Smooth muscle cell (in vitro differentiated cells): ENCODE results near the gene CDS1. TPM values are rescaled to one million over a fixed set of nuclear protein-coding genes. Genes with fewer than 3 reads are reported as not detected.

Experiments used
- DNase-seq: peaks from one replicate; lab custom pipeline; 2025; ENCODE audit not compliant: unreplicated experiment; lab: John Stamatoyannopoulos, UW
- H2AFZ ChIP-seq: fragments of 200-600 bp; sonication (generic); 2 replicates; pipeline ENCODE4 v1.6.0; 2016; ENCODE audit warnings: antibody characterized with exemption, low read depth, mild to moderate bottlenecking
- H3F3A ChIP-seq: fragments of 200-600 bp; sonication (generic); 2 replicates; pipeline ENCODE4 v1.6.0; 2017; ENCODE audit warnings: antibody characterized with exemption, low read depth
- H3K27ac ChIP-seq: fragments of 200-600 bp; sonication (generic); 2 replicates; pipeline ENCODE4 v1.5.1; 2016; ENCODE audit warnings: low read depth, mild to moderate bottlenecking
- H3K27me3 ChIP-seq: fragments of 200-600 bp; sonication (generic); 2 replicates; pipeline ENCODE4 v1.6.1; 2016; ENCODE audit warnings: low read depth, mild to moderate bottlenecking
- H3K36me3 ChIP-seq: fragments of 200-600 bp; sonication (generic); 2 replicates; pipeline ENCODE4 v1.5.1; 2016; ENCODE audit warnings: low read depth
- H3K4me1 ChIP-seq: fragments of 200-600 bp; sonication (generic); 2 replicates; pipeline ENCODE4 v1.5.1; 2016; ENCODE audit warnings: low read depth
- H3K4me2 ChIP-seq: fragments of 200-600 bp; sonication (generic); 2 replicates; pipeline ENCODE4 v1.6.0; 2016; ENCODE audit warnings: mild to moderate bottlenecking
- H3K4me3 ChIP-seq: fragments of 200-600 bp; sonication (generic); 2 replicates; pipeline ENCODE4 v1.5.1; 2016; ENCODE audit warnings: mild to moderate bottlenecking
- H3K79me2 ChIP-seq: fragments of 200-600 bp; sonication (generic); 2 replicates; pipeline ENCODE4 v1.6.0; 2016; ENCODE audit warnings: low read depth, mild to moderate bottlenecking
- H3K9ac ChIP-seq: fragments of 200-600 bp; sonication (generic); 2 replicates; pipeline ENCODE4 v1.6.0; 2016; ENCODE audit warnings: low read depth
- H3K9me3 ChIP-seq: fragments of 200-600 bp; sonication (generic); replicated peaks from 2 replicates; pipeline ENCODE4 v1.5.1; 2016; ENCODE audit warnings: low read depth
- H4K20me1 ChIP-seq: fragments of 200-600 bp; sonication (generic); 2 replicates; pipeline ENCODE4 v1.6.0; 2016; ENCODE audit warnings: low read depth
- WGBS: methylation state at CpG from one replicate; pipeline ENCODE4 v1.1.7; 2016; ENCODE audit warnings: low lambda C conversion rate; 5-methylcytosine and 5-hydroxymethylcytosine counted together
- polyA plus RNA-seq: library from polyadenylated mRNA; unstranded; fragments of >200 nt; fragmentation: Nextera tagmentation; extraction: Ambion mirVana; gene quantifications from 2 replicates; pipeline ENCODE4 v1.2.1, GENCODE V29; 2016
- total RNA-seq: library from RNA; depleted of rRNA; stranded (reverse); fragments of >200 nt; gene quantifications from 2 replicates; pipeline ENCODE4 v1.2.3, GENCODE V29; 2014
- TF ChIP-seq, protein P1 (sequence below): fragments of 200-600 bp; sonication (generic); IDR thresholded peaks from 2 replicates; pipeline ENCODE4 v1.5.1; 2017; ENCODE audit warnings: borderline replicate concordance, mild to moderate bottlenecking, antibody characterized with exemption; ENCODE audit not compliant: insufficient read depth, poor library complexity, severe bottlenecking

CDS1 gene
- total and polyA plus RNA-seq, 2 experiments from 2014 or later, result 2.1 to 15.2 TPM

DNA sequence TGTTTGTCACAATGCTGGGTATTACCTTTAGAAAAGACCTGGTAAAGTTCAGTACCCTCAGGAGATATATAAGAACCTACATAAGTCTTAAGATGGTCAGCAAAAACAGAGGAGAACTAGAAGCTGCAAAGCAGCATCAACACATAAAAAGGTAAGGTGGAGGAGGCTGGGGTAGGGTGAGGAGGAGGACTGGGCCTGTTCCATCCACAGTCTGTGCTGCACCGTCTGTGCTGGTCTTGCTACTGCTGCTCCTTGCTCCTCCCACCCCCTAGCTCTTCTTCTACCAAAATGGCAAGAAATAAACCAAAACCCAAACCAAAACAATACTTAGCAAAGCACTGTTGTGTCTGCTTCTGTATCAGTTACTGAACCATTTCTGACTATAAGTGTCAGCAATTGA lies 102.2 kb downstream of the CDS1 start:
- no peak overlapping the region for H3K27ac ChIP-seq
- no peak for DNase-seq
- no peaks in the 10 kb centered on the region for H4K20me1 ChIP-seq
- H3K27me3 ChIP-seq, result no peaks in the 10 kb centered on the region
- H3K79me2 ChIP-seq, result no peaks in the 10 kb centered on the region
- no peak overlapping the region for H2AFZ ChIP-seq
- peaks cover 9% of the 10 kb centered on the region for H3F3A ChIP-seq
- no peak overlapping the region for H3K9ac ChIP-seq
- TF ChIP-seq, protein P1, sequence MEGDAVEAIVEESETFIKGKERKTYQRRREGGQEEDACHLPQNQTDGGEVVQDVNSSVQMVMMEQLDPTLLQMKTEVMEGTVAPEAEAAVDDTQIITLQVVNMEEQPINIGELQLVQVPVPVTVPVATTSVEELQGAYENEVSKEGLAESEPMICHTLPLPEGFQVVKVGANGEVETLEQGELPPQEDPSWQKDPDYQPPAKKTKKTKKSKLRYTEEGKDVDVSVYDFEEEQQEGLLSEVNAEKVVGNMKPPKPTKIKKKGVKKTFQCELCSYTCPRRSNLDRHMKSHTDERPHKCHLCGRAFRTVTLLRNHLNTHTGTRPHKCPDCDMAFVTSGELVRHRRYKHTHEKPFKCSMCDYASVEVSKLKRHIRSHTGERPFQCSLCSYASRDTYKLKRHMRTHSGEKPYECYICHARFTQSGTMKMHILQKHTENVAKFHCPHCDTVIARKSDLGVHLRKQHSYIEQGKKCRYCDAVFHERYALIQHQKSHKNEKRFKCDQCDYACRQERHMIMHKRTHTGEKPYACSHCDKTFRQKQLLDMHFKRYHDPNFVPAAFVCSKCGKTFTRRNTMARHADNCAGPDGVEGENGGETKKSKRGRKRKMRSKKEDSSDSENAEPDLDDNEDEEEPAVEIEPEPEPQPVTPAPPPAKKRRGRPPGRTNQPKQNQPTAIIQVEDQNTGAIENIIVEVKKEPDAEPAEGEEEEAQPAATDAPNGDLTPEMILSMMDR, result no peak
- H3K9me3 ChIP-seq, result no peaks in the 10 kb centered on the region
- 91% methylated on average over 1 of the region's 1 CpG for WGBS
- H3K4me1 ChIP-seq, result peaks cover 12% of the 10 kb centered on the region
- no peak overlapping the region for H3K4me3 ChIP-seq
- no peaks in the 10 kb centered on the region for H3K36me3 ChIP-seq
- no peak overlapping the region for H3K4me2 ChIP-seq

DNA sequence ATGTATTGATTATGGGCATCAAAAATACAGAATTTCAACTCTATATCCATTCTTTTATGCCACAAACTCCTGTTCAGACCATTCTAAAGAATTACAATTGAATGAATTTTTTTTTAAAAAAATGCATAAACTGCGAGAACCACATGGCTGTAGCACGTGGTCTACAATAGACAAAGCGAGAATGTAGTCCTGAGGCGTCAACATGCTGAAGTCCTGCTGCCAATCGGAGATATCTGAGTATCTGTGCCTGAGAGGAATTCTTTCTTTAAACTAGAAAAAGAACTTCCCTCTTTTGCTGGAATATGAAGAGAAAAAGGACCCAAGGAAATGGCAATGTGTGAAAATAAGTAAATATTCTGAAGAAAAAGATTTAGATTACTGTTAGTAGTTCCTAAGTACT lies 105.7 kb downstream of the CDS1 start:
- TF ChIP-seq, protein P1, result no peak
- Histone ChIP-seq H3F3A (peaks cover 19% of the 10 kb centered on the region), H3K9me3 (no peaks in the 10 kb centered on the region), H3K27ac (peak overlapping the region; percentile 8), H2AFZ (no peak overlapping the region), H3K4me3 (no peak overlapping the region), H3K4me1 (peaks cover 3% of the 10 kb centered on the region), H3K79me2 (no peaks in the 10 kb centered on the region), H3K9ac (no peak overlapping the region), H3K27me3 (no peaks in the 10 kb centered on the region), H4K20me1 (no peaks in the 10 kb centered on the region), H3K36me3 (no peaks in the 10 kb centered on the region), H3K4me2 (no peak overlapping the region)
- DNase-seq, result no peak
- 98% methylated on average over 5 of the region's 5 CpGs for WGBS

DNA sequence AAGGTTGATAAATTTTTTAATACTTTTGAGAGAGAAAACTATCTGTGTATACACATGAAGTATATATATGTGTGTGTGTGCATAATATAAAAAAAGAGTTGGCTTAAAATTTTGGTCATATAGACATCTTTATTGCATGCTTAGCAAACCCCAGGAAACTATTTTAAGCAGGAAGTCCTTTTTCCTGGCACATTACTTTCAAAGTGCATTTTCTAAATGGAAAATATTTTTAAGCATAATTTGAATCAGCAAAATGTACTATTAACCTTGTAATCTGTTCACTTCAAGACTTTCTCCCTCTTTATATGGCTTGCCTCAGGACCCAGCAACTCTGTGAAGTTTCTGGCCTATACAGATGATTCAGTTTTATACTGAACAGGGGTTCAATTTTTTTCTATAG lies 106.3 kb downstream of the CDS1 start:
- Histone ChIP-seq H2AFZ (no peak overlapping the region), H3K4me1 (peaks cover 3% of the 10 kb centered on the region), H4K20me1 (no peaks in the 10 kb centered on the region), H3K9me3 (no peaks in the 10 kb centered on the region), H3F3A (peaks cover 19% of the 10 kb centered on the region), H3K9ac (no peak overlapping the region), H3K79me2 (no peaks in the 10 kb centered on the region), H3K27ac (peak overlapping the region; percentile 73), H3K4me3 (no peak overlapping the region), H3K4me2 (no peak overlapping the region), H3K36me3 (no peaks in the 10 kb centered on the region), H3K27me3 (no peaks in the 10 kb centered on the region)
- DNase-seq, result no peak
- TF ChIP-seq, protein P1, result no peak

DNA sequence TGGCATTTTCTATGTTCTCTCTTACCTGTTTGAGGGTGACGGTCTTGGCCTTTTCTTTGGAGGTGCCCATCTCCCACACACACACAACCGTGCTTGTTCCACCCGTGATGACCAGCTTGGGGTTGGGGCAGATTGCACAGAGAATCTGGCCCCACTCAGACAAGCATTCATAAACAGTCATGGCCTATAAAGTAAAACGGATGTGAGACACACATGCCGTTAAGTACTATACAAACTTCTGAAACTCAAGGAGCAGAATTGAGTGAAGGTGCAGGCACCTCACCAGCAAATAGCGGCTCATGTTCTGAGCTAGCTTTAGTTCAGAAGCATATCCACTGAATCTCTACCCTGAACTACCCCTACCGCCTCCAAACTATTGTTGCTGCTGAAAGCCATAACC lies 107.6 kb downstream of the CDS1 start:
- H3K4me3 ChIP-seq, result no peak overlapping the region
- no peaks in the 10 kb centered on the region for H3K9me3 ChIP-seq
- no peak overlapping the region for H2AFZ ChIP-seq
- H3K27ac ChIP-seq, result peak overlapping the region; percentile 73
- no peaks in the 10 kb centered on the region for H3K27me3 ChIP-seq
- no peaks in the 10 kb centered on the region for H3K79me2 ChIP-seq
- peaks cover 19% of the 10 kb centered on the region for H3F3A ChIP-seq
- no peaks in the 10 kb centered on the region for H3K36me3 ChIP-seq
- H3K9ac ChIP-seq, result peak overlapping the region; percentile 0
- DNase-seq, result no peak
- peak overlapping the region; percentile 42 for H3K4me2 ChIP-seq
- TF ChIP-seq, protein P1, result no peak
- peaks cover 3% of the 10 kb centered on the region for H3K4me1 ChIP-seq
- H4K20me1 ChIP-seq, result no peaks in the 10 kb centered on the region
- WGBS, result 84% methylated on average over 7 of the region's 7 CpGs
